GM12864 (cell line): ENCODE data around the gene C10orf90.

ENCODE experiments used
- DNase-seq: peaks from one replicate; pipeline ENCODE4 v3.0.0-alpha.2; 2011; ENCODE audit warnings: low read depth
- H3K4me3 ChIP-seq: 2 replicates; pipeline ENCODE4 v1.5.1; 2011; ENCODE audit warnings: mild to moderate bottlenecking, low read depth, low read length, control low read depth
- CTCF ChIP-seq: IDR thresholded peaks from 2 replicates; pipeline ENCODE4 v1.5.1; 2011; ENCODE audit warnings: low read depth, mild to moderate bottlenecking, moderate library complexity, low read length, control low read depth, inconsistent platforms; ENCODE audit errors: missing control alignments

Gene C10orf90

GRCh38 chr10:126397640-126398382, 272.7 kb downstream of the C10orf90 start:
- no peak for TF ChIP-seq CTCF
- no peak for DNase-seq
- H3K4me3 ChIP-seq, result no peak overlapping the region

- TF ChIP-seq CTCF, result no peak
- DNase-seq, result no peak
Observed at GRCh38 chr10:126397156-126397555, 273.3 kb downstream of the C10orf90 start.

DNA sequence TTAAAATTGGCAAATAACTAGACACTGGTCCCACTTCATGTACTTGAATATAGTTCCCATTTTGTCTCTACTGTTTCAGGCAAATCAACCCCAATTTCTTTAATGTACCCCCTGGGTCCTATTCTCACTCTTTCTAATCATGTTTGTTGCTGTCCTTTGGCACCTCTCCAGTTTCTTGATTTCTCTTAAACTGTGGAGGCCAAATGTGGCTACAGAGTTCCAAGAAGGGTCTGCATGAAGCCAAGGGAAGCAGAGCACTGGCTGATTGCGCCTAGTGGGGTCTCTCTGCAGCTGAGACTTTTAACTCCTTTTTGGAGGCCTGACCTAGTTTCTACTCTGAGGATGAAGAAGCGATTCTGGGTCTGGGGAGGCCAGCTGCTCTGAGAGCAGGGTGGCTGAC, 275.5 kb downstream of the C10orf90 start:
- no peak for DNase-seq
- no peak for TF ChIP-seq CTCF
- H3K4me3 ChIP-seq, result no peak overlapping the region

More at GRCh38 chr10:126397156-126397555, 273.3 kb downstream of the C10orf90 start:
- no peak overlapping the region for H3K4me3 ChIP-seq

- no peak for DNase-seq
- no peak for TF ChIP-seq CTCF
- H3K4me3 ChIP-seq, result no peak overlapping the region
Observed at GRCh38 chr10:126393076-126393475, 277.4 kb downstream of the C10orf90 start.

DNA sequence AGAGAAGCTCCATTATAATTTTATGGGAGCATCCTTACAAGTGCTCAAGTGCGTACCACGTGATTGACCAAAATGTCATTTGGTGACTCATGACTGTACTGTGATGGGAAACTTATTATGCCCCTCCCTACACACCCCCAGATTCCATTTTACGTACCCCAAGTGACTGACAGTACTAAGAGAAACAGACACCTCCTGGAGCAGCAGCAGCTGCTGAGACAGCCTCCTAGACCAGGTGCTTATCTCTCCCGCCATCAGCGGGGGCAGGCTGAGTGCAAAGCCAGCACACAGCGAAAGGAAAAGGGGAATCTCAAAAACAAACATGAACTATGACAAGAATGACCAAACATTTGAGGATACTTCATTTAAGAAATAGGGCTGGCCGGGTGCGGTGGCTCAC, 278.0 kb downstream of the C10orf90 start:
- H3K4me3 ChIP-seq, result no peak overlapping the region
- TF ChIP-seq CTCF, result no peak
- DNase-seq, result no peak

DNA sequence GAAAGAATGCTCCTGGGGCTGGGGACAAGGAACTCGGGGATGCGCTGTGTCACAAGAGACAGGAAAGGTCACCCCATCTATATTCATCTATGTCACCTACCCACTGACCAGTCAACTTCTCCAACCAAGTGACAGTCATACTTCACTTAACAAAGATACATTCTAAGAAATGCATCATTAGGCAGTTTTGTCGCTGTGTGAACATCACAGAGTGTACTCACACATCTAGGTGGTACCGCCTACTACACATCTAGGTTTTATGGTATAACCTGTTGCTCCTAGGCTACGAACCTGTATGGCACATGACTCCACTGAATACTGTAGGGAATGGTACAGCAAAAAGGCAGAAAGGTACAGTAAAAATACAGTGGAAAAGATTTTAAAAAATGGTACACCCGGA, 278.4 kb downstream of the C10orf90 start:
- no peak for TF ChIP-seq CTCF
- no peak for DNase-seq
- H3K4me3 ChIP-seq, result no peak overlapping the region
